HL-60 (cell line): ENCODE measurements around the gene DYSF.

Experiments
- POLR2AphosphoS5 ChIP-seq: IDR thresholded peaks from 2 replicates; pipeline ENCODE4 v1.6.1; 2012; ENCODE audit warnings: low read depth
- TF ChIP-seq, protein P1 (sequence below): IDR thresholded peaks from one replicate; pipeline ENCODE4 v1.5.1; 2011; ENCODE audit warnings: low read length, control low read depth, inconsistent platforms; ENCODE audit not compliant: insufficient read depth

GRCh38 chr2:71611781-71612527 is 158.6 kb downstream of the DYSF start:
- TF ChIP-seq, protein P1, sequence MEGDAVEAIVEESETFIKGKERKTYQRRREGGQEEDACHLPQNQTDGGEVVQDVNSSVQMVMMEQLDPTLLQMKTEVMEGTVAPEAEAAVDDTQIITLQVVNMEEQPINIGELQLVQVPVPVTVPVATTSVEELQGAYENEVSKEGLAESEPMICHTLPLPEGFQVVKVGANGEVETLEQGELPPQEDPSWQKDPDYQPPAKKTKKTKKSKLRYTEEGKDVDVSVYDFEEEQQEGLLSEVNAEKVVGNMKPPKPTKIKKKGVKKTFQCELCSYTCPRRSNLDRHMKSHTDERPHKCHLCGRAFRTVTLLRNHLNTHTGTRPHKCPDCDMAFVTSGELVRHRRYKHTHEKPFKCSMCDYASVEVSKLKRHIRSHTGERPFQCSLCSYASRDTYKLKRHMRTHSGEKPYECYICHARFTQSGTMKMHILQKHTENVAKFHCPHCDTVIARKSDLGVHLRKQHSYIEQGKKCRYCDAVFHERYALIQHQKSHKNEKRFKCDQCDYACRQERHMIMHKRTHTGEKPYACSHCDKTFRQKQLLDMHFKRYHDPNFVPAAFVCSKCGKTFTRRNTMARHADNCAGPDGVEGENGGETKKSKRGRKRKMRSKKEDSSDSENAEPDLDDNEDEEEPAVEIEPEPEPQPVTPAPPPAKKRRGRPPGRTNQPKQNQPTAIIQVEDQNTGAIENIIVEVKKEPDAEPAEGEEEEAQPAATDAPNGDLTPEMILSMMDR, result no peak
- no peak for TF ChIP-seq POLR2AphosphoS5
